Calu3 (cell line): ENCODE data around the gene ELOVL7. TPM values are rescaled to one million over a fixed set of nuclear protein-coding genes. Genes with fewer than 3 reads are reported as not detected.
A peak's percentile ranks its signal among the peaks of the same experiment; 100 is the strongest.
"Not testable (repeated sequence)": the region's sequence is repeated elsewhere in the genome, so short reads cannot be mapped to it uniquely, and the experiment has no call there.

Experiments used
- BruUV-seq: library from RNA; stranded (reverse); fragments of 400-500 nt; replicated peaks from 2 replicates; lab custom pipeline; 2021; lab: Mats Ljungman, UMichigan
- CTCF ChIA-PET: fragments of 300-600 bp; sonication (Branson Sonifier 250); formaldehyde crosslinking; loops from one replicate; lab custom pipeline; 2022; ENCODE audit warnings: antibody characterized with exemption; lab: Charles Lee
- DNase-seq: peaks from one replicate; pipeline ENCODE4 v3.0.0; 2022
- H3K27ac Mint-ChIP-seq: one replicate; pipeline ENCODE4 v1.8.0; 2022; ENCODE audit warnings: mixed read lengths; ENCODE audit not compliant: unreplicated experiment
- H3K27me3 Mint-ChIP-seq: one replicate; pipeline ENCODE4 v1.8.0; 2022; ENCODE audit warnings: mixed read lengths; ENCODE audit not compliant: unreplicated experiment
- H3K36me3 Mint-ChIP-seq: one replicate; pipeline ENCODE4 v1.8.0; 2022; ENCODE audit warnings: mild to moderate bottlenecking, moderate library complexity, mixed read lengths; ENCODE audit not compliant: insufficient read depth, unreplicated experiment
- H3K4me1 Mint-ChIP-seq: one replicate; pipeline ENCODE4 v1.8.0; 2022; ENCODE audit warnings: mild to moderate bottlenecking, low read depth, mixed read lengths; ENCODE audit not compliant: unreplicated experiment
- H3K4me3 Mint-ChIP-seq: one replicate; pipeline ENCODE4 v1.8.0; 2022; ENCODE audit warnings: mild to moderate bottlenecking, low read depth, moderate library complexity, mixed read lengths; ENCODE audit not compliant: unreplicated experiment
- H3K9me3 Mint-ChIP-seq: one replicate; pipeline ENCODE4 v1.8.0; 2022; ENCODE audit warnings: low read depth, mixed read lengths; ENCODE audit not compliant: unreplicated experiment
- intact Hi-C: fragments of 100-400 bp; cut with micrococcal nuclease; formaldehyde crosslinking; loops from one replicate; pipeline ENCODE4 v1.10.0; 2022; ENCODE audit not compliant: unreplicated experiment
- total RNA-seq: library from RNA; stranded (reverse); gene quantifications from 2 replicates; pipeline ENCODE4 v1.2.3, GENCODE V29; 2022
- TF ChIP-seq, protein P1 (sequence below): fragments of 200-600 bp; IDR thresholded peaks from one replicate; pipeline ENCODE4 v1.8.0; 2022; ENCODE audit warnings: antibody characterized with exemption; ENCODE audit not compliant: unreplicated experiment

Gene ELOVL7
- total RNA-seq, 1 experiment from 2014 or later, result 40.5 TPM

DNA sequence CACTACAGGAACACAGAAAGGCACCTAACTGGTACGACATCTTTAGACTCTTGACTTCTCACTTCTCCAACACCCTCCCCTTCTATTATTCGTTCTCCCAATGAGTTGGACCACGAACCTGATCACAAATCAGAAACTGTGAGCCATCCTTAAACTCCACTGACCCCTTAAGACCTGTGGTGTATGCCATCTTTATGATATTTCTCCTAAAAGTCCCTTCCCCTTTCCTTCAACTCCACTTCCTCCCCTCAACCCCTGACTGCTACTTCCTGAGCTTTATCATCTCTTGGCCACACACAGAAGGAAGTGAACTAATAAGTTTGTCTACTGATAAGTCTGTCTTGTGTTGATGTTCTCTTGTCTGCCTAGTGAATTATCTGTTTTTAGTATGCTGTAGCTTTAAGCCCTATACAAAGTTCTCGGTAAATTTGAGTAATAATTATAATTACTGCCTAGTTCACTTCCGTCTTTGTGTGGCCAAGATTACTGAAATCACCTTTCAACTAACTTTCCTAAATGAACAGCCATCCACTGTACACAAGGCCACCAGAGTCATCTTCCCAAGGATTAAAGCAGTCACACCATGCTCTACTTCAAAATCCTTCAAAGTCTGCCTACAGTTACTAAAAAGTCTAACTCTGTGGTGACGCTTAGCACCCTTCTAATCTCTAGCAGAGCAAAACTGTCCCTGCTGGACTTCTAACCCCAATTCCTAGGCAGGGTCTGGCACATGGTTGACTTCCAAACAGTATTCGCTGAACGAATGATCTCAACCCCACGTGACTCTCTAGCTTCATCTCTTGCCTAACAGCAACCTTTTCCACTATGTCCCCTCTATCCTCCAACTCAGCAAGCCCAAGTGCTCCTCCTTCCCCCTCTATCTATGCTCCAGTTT, 23.2 kb downstream of the ELOVL7 start:
- no TSS peak for BruUV-seq
- H3K27ac Mint-ChIP-seq, result no peak overlapping the region
- intact Hi-C loops, result no loop called here
- DNase-seq, result no peak
- CTCF ChIA-PET, result no interaction called here
- H3K4me1 Mint-ChIP-seq, result no peaks in the 10 kb centered on the region
- H3K4me3 Mint-ChIP-seq, result no peak overlapping the region
- no peaks in the 10 kb centered on the region for H3K9me3 Mint-ChIP-seq
- no peaks in the 10 kb centered on the region for H3K27me3 Mint-ChIP-seq
- no peaks in the 10 kb centered on the region for H3K36me3 Mint-ChIP-seq
- TF ChIP-seq, protein P1, sequence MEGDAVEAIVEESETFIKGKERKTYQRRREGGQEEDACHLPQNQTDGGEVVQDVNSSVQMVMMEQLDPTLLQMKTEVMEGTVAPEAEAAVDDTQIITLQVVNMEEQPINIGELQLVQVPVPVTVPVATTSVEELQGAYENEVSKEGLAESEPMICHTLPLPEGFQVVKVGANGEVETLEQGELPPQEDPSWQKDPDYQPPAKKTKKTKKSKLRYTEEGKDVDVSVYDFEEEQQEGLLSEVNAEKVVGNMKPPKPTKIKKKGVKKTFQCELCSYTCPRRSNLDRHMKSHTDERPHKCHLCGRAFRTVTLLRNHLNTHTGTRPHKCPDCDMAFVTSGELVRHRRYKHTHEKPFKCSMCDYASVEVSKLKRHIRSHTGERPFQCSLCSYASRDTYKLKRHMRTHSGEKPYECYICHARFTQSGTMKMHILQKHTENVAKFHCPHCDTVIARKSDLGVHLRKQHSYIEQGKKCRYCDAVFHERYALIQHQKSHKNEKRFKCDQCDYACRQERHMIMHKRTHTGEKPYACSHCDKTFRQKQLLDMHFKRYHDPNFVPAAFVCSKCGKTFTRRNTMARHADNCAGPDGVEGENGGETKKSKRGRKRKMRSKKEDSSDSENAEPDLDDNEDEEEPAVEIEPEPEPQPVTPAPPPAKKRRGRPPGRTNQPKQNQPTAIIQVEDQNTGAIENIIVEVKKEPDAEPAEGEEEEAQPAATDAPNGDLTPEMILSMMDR, result no peak

DNA sequence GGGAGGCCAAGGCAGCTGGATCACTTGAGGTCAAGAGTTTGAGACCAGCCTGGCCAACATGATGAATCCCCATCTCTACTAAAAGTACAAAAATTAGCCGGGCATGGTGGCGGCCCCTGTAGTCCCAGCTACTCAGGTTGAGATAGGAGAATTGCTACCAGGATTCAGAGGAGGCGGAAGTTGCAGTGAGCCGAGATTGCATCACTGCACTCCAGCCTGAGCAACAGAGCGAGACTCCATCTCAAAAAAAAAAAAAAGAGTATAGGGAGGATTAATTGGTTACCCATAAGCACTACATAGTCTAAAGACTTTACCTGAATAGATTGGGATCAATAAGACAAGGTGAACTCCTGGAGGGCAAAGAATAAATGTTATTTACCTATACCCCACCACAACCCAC, 27.9 kb downstream of the ELOVL7 start:
- H3K27me3 Mint-ChIP-seq, BruUV-seq, CTCF ChIA-PET, H3K9me3 Mint-ChIP-seq, DNase-seq, intact Hi-C loops, H3K27ac Mint-ChIP-seq, H3K36me3 Mint-ChIP-seq, H3K4me3 Mint-ChIP-seq: not testable (repeated sequence)
- H3K4me1 Mint-ChIP-seq, result peaks cover 27% of the 10 kb centered on the region

DNA sequence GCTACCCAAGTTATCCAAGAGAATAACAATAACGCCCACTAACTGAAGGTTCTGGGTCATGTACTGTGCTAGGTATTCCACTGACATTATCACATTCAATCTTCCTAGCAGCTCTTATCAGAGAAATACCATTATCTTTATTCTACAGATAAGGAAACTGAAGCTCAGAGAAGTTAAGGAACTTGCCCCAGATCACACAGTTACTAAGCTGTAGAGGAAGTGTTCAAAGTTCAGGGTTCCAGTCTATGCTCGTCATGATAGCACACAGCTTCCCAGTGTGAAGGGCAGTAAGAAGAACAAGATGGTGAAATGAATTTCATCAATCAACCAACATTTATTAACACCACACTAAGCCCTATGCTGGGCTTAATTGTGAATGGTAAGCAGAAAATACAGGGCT, 29.6 kb downstream of the ELOVL7 start:
- no peak for DNase-seq
- Mint-ChIP-seq H3K27me3 (no peaks in the 10 kb centered on the region), H3K36me3 (no peaks in the 10 kb centered on the region), H3K4me3 (no peak overlapping the region), H3K4me1 (peaks cover 40% of the 10 kb centered on the region), H3K27ac (no peak overlapping the region), H3K9me3 (no peaks in the 10 kb centered on the region)
- CTCF ChIA-PET, result no interaction called here
- BruUV-seq, result no TSS peak
- intact Hi-C loops, result no loop called here
- TF ChIP-seq, protein P1, result no peak

DNA sequence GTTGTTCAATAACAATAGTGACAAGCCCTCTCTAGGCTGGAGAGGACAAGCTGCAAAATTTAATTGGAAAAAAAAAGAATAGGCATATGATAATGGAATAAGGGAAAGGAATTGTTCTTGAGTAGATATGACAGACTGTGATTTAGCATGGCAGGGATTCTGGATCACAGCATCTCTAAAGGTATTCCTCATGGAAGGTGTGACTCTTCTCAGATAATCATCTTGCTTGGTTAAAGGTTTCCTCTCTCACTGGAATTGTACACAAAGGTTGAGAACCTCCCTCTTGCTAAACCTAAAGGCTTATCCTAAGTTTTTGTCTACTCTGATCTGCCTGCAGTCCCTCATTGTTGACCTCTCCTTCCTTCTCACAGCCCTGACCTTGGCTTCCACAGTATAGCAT, 31.6 kb downstream of the ELOVL7 start:
- Mint-ChIP-seq H3K27me3 (no peaks in the 10 kb centered on the region), H3K4me3 (no peak overlapping the region), H3K27ac (peak overlapping the region; percentile 5), H3K36me3 (no peaks in the 10 kb centered on the region), H3K4me1 (peaks cover 50% of the 10 kb centered on the region), H3K9me3 (no peaks in the 10 kb centered on the region)
- no peak for DNase-seq
- BruUV-seq, result no TSS peak
- CTCF ChIA-PET, result no interaction called here
- TF ChIP-seq, protein P1, result no peak
- intact Hi-C loops, result no loop called here

DNA sequence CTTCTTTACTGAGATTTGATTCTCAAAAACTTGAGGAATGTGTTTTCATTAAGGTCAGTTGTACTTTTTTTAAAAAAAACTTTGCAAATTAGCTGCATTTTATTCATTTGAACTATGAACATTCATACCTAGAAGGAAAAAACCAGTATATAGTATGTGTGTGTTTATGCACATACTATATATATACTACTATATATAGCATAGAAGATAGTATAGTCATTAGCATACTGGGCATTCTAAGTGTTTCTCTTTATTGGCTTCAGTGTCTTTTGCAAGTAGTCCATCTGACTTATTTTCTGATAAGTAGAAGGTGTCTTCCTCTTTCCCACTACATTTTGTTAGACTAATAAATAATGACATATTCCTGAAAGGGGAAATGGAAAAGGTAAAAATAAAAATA, 33.0 kb downstream of the ELOVL7 start:
- BruUV-seq, result no TSS peak
- peak overlapping the region; percentile 24 for H3K27ac Mint-ChIP-seq

More for the DNA sequence above, 33.0 kb downstream of the ELOVL7 start:
- Mint-ChIP-seq H3K27me3 (no peaks in the 10 kb centered on the region), H3K4me3 (no peak overlapping the region), H3K9me3 (no peaks in the 10 kb centered on the region), H3K4me1 (peaks cover 50% of the 10 kb centered on the region), H3K36me3 (no peaks in the 10 kb centered on the region)
- TF ChIP-seq, protein P1, result no peak
- CTCF ChIA-PET, result interaction anchor here (1.1 kb wide), 1 partner anchor 111 kb away, joined by 3 read pairs; the partner anchor contains the start of gene DEPDC1B
- no peak for DNase-seq
- intact Hi-C loops, result no loop called here
